Measurements from ENCODE around the gene GPR150. TPM values are rescaled to one million over a fixed set of nuclear protein-coding genes. Genes with fewer than 3 reads are reported as not detected.

GPR150 gene
- total and polyA plus RNA-seq, 2 of the 13 experiments (the other 11 are each of a cell fraction or from before 2014, with no cell fraction given), result 0.03 TPM; not detected in 1

- POLR2A ChIA-PET, result no interaction called here
- no peak overlapping the region for H3K4me3 ChIP-seq (replicated peaks in 1 of 3; ENCODE audit: insufficient read depth in 1 of 3, low read depth in 2 of 3, low read length in 3 of 3)
- H3K27ac ChIP-seq (ENCODE audit: extremely low read length, insufficient read depth, low read length), result no peak overlapping the region
- intact Hi-C loops (cut with micrococcal nuclease; ENCODE audit: unreplicated experiment) (loop anchor here (5.0 kb wide), 1 partner anchor 60 kb away; the partner anchor contains the start of gene ARSK), in situ Hi-C loops (cut with HindIII; ENCODE audit: extremely low pct_ligation_motif_present, low pct_unique_long_range_greater_than_20kb) (no loop called here)
- no peak overlapping the region for H3K4me2 ChIP-seq (ENCODE audit: low read depth, low read length)
- WGBS (ENCODE audit: low lambda C conversion rate), result 37% methylated on average over 5 of the region's 5 CpGs
- no peak for ATAC-seq
- no TSS peak for BruUV-seq (replicated peaks)
- peaks cover 7 to 40% of the 10 kb centered on the region in 2 experiments for H3K27me3 ChIP-seq (ENCODE audit: control insufficient read depth in 1 of 2, insufficient read depth in 2 of 2, low read length in 2 of 2)
- no peaks in the 10 kb centered on the region for H3K79me2 ChIP-seq (ENCODE audit: insufficient read depth, low read length)
- H3K9me3 ChIP-seq (ENCODE audit: low read length), result no peaks in the 10 kb centered on the region
- no peaks in the 10 kb centered on the region for H4K20me1 ChIP-seq (ENCODE audit: insufficient read depth, low read length)
- TF ChIP-seq RCOR2 (CRISPR knock-in tag; IDR thresholded peaks at IDR 0.05), result no peak
- no peak for TF ChIP-seq NFKBIZ (CRISPR knock-in tag; IDR thresholded peaks at IDR 0.05)
- no peak for TF ChIP-seq AHR (CRISPR knock-in tag; IDR thresholded peaks at IDR 0.05)
- no peak for TF ChIP-seq KDM6A (CRISPR knock-in tag; IDR thresholded peaks at IDR 0.05; ENCODE audit: low read depth)
- TF ChIP-seq KDM5B (CRISPR knock-in tag; IDR thresholded peaks at IDR 0.05; ENCODE audit: borderline replicate concordance), result no peak
- H3K9ac ChIP-seq (ENCODE audit: insufficient read depth, low read depth, low read length), result no peak overlapping the region
- peaks cover 25% of the 10 kb centered on the region for H3K4me1 ChIP-seq (ENCODE audit: insufficient read depth, low read length)
- CTCF ChIA-PET (ENCODE audit: low intra/inter-chr PET ratio, low total read pairs), result no interaction called here
- H2AFZ ChIP-seq (ENCODE audit: low read length), result no peak overlapping the region
- FAIRE-seq, result no peak
- H3K36me3 ChIP-seq (replicated peaks in 1 of 2; ENCODE audit: control insufficient read depth in 1 of 2, insufficient read depth in 2 of 2, low read length in 2 of 2), result no peaks in the 10 kb centered on the region
- no peak for DNase-seq (ENCODE audit: low spot score)
Observed at GRCh38 chr5:95617057-95617456, 2.8 kb upstream of the GPR150 start.

- Histone ChIP-seq H3K79me2 (ENCODE audit: insufficient read depth, low read length) (no peaks in the 10 kb centered on the region), H3K4me2 (ENCODE audit: low read depth, low read length) (peak overlapping the region; percentile 85; the same call in 1 of the 2 replicates), H3K27me3 (ENCODE audit: control insufficient read depth in 1 of 2, insufficient read depth in 2 of 2, low read length in 2 of 2) (peaks cover 7 to 58% of the 10 kb centered on the region in 2 experiments), H3K9ac (ENCODE audit: insufficient read depth, low read depth, low read length) (no peak overlapping the region), H3K4me3 (replicated peaks in 1 of 3; ENCODE audit: insufficient read depth in 1 of 3, low read depth in 2 of 3, low read length in 3 of 3) (no peak overlapping the region), H3K36me3 (replicated peaks in 1 of 2; ENCODE audit: control insufficient read depth in 1 of 2, insufficient read depth in 2 of 2, low read length in 2 of 2) (no peaks in the 10 kb centered on the region), H3K27ac (ENCODE audit: extremely low read length, insufficient read depth, low read length) (no peak overlapping the region), H3K4me1 (ENCODE audit: insufficient read depth, low read length) (peaks cover 25% of the 10 kb centered on the region), H4K20me1 (ENCODE audit: insufficient read depth, low read length) (no peaks in the 10 kb centered on the region), H2AFZ (ENCODE audit: low read length) (no peak overlapping the region), H3K9me3 (ENCODE audit: low read length) (no peaks in the 10 kb centered on the region)
- DNase-seq (ENCODE audit: low spot score), result no peak
- intact Hi-C loops (cut with micrococcal nuclease; ENCODE audit: unreplicated experiment) (loop anchor here (5.0 kb wide), 1 partner anchor 62 kb away; the partner anchor contains the start of gene ARSK), in situ Hi-C loops (cut with HindIII; ENCODE audit: extremely low pct_ligation_motif_present, low pct_unique_long_range_greater_than_20kb) (no loop called here)
- ChIA-PET POLR2A (no interaction called here), CTCF (ENCODE audit: low intra/inter-chr PET ratio, low total read pairs) (no interaction called here)
- FAIRE-seq, result no peak
- BruUV-seq (replicated peaks), result no TSS peak
- 84% methylated on average over 4 of the region's 4 CpGs for WGBS (ENCODE audit: low lambda C conversion rate)
- no peak for ATAC-seq
- TF ChIP-seq AGO2 (optimal IDR thresholded peaks at IDR 0.05; ENCODE audit: low read depth, low read length), result no peak
- TF ChIP-seq ZNF792 (CRISPR knock-in tag; IDR thresholded peaks at IDR 0.05), result no peak
- TF ChIP-seq PTBP1 (IDR thresholded peaks at IDR 0.05; ENCODE audit: low read depth, low read length, poor library complexity, severe bottlenecking), result no peak
- TF ChIP-seq ISX (CRISPR knock-in tag; conservative IDR thresholded peaks at IDR 0.05), result no peak
- no peak for TF ChIP-seq ZNF782 (CRISPR knock-in tag; IDR thresholded peaks at IDR 0.05; ENCODE audit: borderline replicate concordance)
- no peak for TF ChIP-seq ZNF124 (CRISPR knock-in tag; IDR thresholded peaks at IDR 0.05)
- no peak for TF ChIP-seq JUN (CRISPR knock-in tag; IDR thresholded peaks at IDR 0.05)
- no peak for TF ChIP-seq POLR2G (IDR thresholded peaks at IDR 0.05; ENCODE audit: low read depth, low read length)
- no peak for TF ChIP-seq CBFB (CRISPR knock-in tag; IDR thresholded peaks at IDR 0.05)
- no peak for TF ChIP-seq DBP (CRISPR knock-in tag; IDR thresholded peaks at IDR 0.05; ENCODE audit: not compliant biosample characterization)
- TF ChIP-seq ARNT2 (CRISPR knock-in tag; IDR thresholded peaks at IDR 0.05; ENCODE audit: low read depth), result no peak
- no peak for TF ChIP-seq ETS1 (CRISPR knock-in tag; IDR thresholded peaks at IDR 0.05)
- no peak for TF ChIP-seq KDM5A (IDR thresholded peaks at IDR 0.05; ENCODE audit: borderline replicate concordance, low read length)
Observed at GRCh38 chr5:95619096-95619495, 791 bp upstream of the GPR150 start.
